CD14-positive monocyte (primary cell): ENCODE measurements around the gene DUSP1. TPM values are rescaled to one million over a fixed set of nuclear protein-coding genes. Genes with fewer than 3 reads are reported as not detected.

ENCODE experiments used
- DNase-seq, 3 donors: peaks; one replicate each; pipeline ENCODE4 v3.0.0-alpha.2; 2011 to 2022
- H2AFZ ChIP-seq: 2 replicates; pipeline ENCODE4 v1.6.0; 2012; ENCODE audit warnings: mild to moderate bottlenecking, low read depth, low read length, inconsistent platforms; ENCODE audit not compliant: insufficient read depth, poor library complexity, severe bottlenecking
- H3K27ac ChIP-seq, 2 donors: 1 replicate in 1 of 2; 2 replicates in 1 of 2; pipeline ENCODE4 v1.5.1; 2012 to 2013; ENCODE audit warnings: low read length in 2 of 2, control low read depth in 1 of 2, inconsistent platforms in 1 of 2, low read depth in 1 of 2, mild to moderate bottlenecking in 1 of 2
- H3K27me3 ChIP-seq, 2 donors: one replicate each; pipeline versions ENCODE4 v1.6.0 to v1.6.1; 2011 to 2013; ENCODE audit warnings: low read length in 2 of 2; ENCODE audit not compliant: control insufficient read depth in 2 of 2, insufficient read depth in 2 of 2
- H3K36me3 ChIP-seq, 2 donors: replicated peaks in 1 of 2; 1 replicate in 1 of 2; 2 replicates in 1 of 2; pipeline versions ENCODE4 v1.5.1 to v1.6.1; 2012 to 2013; ENCODE audit warnings: low read length in 2 of 2, control low read depth in 1 of 2, inconsistent platforms in 1 of 2, mild to moderate bottlenecking in 1 of 2; ENCODE audit not compliant: insufficient read depth in 2 of 2, control insufficient read depth in 1 of 2
- H3K4me1 ChIP-seq, 2 donors: 1 replicate in 1 of 2; 2 replicates in 1 of 2; pipeline versions ENCODE4 v1.5.1 to v1.6.1; 2012 to 2013; ENCODE audit warnings: low read length in 2 of 2, control low read depth in 1 of 2, inconsistent platforms in 1 of 2, mild to moderate bottlenecking in 1 of 2, moderate library complexity in 1 of 2; ENCODE audit not compliant: insufficient read depth in 2 of 2, control insufficient read depth in 1 of 2
- H3K4me2 ChIP-seq: replicated peaks from 2 replicates; pipeline ENCODE3; 2012; ENCODE audit warnings: low read length, moderate library complexity, mild to moderate bottlenecking; ENCODE audit not compliant: poor library complexity, severe bottlenecking; ENCODE audit errors: extremely low read depth
- H3K4me3 ChIP-seq, 3 experiments: fragments of 200-600 bp in 1 of 3; sonication (generic) in 1 of 3; replicated peaks in 1 of 3; 1 replicate in 2 of 3; 2 replicates in 1 of 3; pipeline ENCODE4 v1.5.1; 2011 to 2013; ENCODE audit warnings: low read length in 3 of 3, mild to moderate bottlenecking in 3 of 3, control low read depth in 2 of 3, low read depth in 2 of 3, inconsistent platforms in 1 of 3, moderate library complexity in 1 of 3
- H3K79me2 ChIP-seq: 2 replicates; pipeline ENCODE4 v1.6.0; 2012; ENCODE audit warnings: mild to moderate bottlenecking, control low read depth, inconsistent platforms, low read length, moderate library complexity; ENCODE audit not compliant: insufficient read depth
- H3K9ac ChIP-seq: 2 replicates; pipeline ENCODE4 v1.6.0; 2017; ENCODE audit warnings: low read length, mild to moderate bottlenecking; ENCODE audit not compliant: insufficient read depth, poor library complexity, severe bottlenecking
- H3K9me3 ChIP-seq, 2 donors: replicated peaks in 1 of 2; 1 replicate in 1 of 2; 2 replicates in 1 of 2; pipeline versions ENCODE4 v1.5.1 to v1.6.1; 2012 to 2013; ENCODE audit warnings: low read length in 2 of 2, control low read depth in 1 of 2; ENCODE audit not compliant: control insufficient read depth in 1 of 2, insufficient read depth in 1 of 2
- H4K20me1 ChIP-seq: 2 replicates; pipeline ENCODE4 v1.6.0; 2012; ENCODE audit warnings: mild to moderate bottlenecking, low read length, control low read depth, moderate library complexity; ENCODE audit not compliant: insufficient read depth
- H3K27ac Mint-ChIP-seq, 7 donors: one replicate each; pipeline ENCODE4 v1.8.0; 2020; ENCODE audit warnings: mild to moderate bottlenecking in 7 of 7, mixed read lengths in 7 of 7, moderate library complexity in 6 of 7, inconsistent platforms in 2 of 7
- H3K27me3 Mint-ChIP-seq, 3 donors: one replicate each; pipeline ENCODE4 v1.8.0; 2021 to 2022; ENCODE audit warnings: low read depth in 3 of 3, mild to moderate bottlenecking in 3 of 3, mixed read lengths in 3 of 3, moderate library complexity in 3 of 3, inconsistent platforms in 1 of 3
- H3K36me3 Mint-ChIP-seq, 2 donors: one replicate each; pipeline ENCODE4 v1.8.0; 2020; ENCODE audit warnings: mixed read lengths in 2 of 2, inconsistent platforms in 1 of 2, mild to moderate bottlenecking in 1 of 2
- H3K4me1 Mint-ChIP-seq: one replicate; pipeline ENCODE4 v1.8.0; 2020; ENCODE audit warnings: mild to moderate bottlenecking, mixed read lengths
- H3K4me3 Mint-ChIP-seq, 2 donors: one replicate each; pipeline ENCODE4 v1.8.0; 2020; ENCODE audit warnings: mild to moderate bottlenecking in 2 of 2, mixed read lengths in 2 of 2, moderate library complexity in 1 of 2
- H3K9me3 Mint-ChIP-seq, 7 donors: one replicate each; pipeline ENCODE4 v1.8.0; 2020 to 2022; ENCODE audit warnings: mixed read lengths in 7 of 7, mild to moderate bottlenecking in 6 of 7, moderate library complexity in 6 of 7, inconsistent platforms in 2 of 7
- CTCF ChIP-seq: fragments of 200-600 bp; IDR thresholded peaks from one replicate; pipeline ENCODE4 v1.8.0; 2022; ENCODE audit warnings: antibody characterized with exemption, mild to moderate bottlenecking
- WGBS: methylation state at CpG from one replicate; pipeline ENCODE4 v1.1.5; 2013; ENCODE audit warnings: missing lambda C conversion rate; ENCODE audit not compliant: insufficient coverage; 5-methylcytosine and 5-hydroxymethylcytosine counted together
- intact Hi-C, 2 donors: fragments of 100-400 bp; cut with micrococcal nuclease; formaldehyde crosslinking; loops; one replicate each; pipeline versions ENCODE4 v1.15.0 to v1.15.1; 2023
- polyA plus RNA-seq, 3 donors: library from polyadenylated mRNA; depleted of rRNA in 1 of 3; unstranded in 2 of 3; stranded (reverse) in 1 of 3; fragments of 300-500 nt in 2 of 3; fragments of >200 nt in 1 of 3; fragmentation: Illumina TruSeq in 2 of 3; gene quantifications; 1 replicate in 2 of 3; 2 replicates in 1 of 3; pipeline ENCODE4 v1.2.3, GENCODE V29; 2012 to 2021

Gene DUSP1
- polyA plus RNA-seq, 3 donors: 1,963 to 4,884 (median 3,954) TPM

GRCh38 chr5:172802112-172802511, 31.1 kb upstream of the DUSP1 start:
- peaks cover 12 to 18% of the 10 kb centered on the region in 2 donors for H3K36me3 Mint-ChIP-seq
- peaks cover 76% of the 10 kb centered on the region for H3K4me1 Mint-ChIP-seq
- H3K9ac ChIP-seq: no peak overlapping the region
- no peak for TF ChIP-seq CTCF
- H3K4me3 ChIP-seq: no peak overlapping the region
- H3K27me3 ChIP-seq: no peaks in the 10 kb centered on the region
- no peaks in the 10 kb centered on the region for H3K9me3 ChIP-seq
- no peak overlapping the region for H2AFZ ChIP-seq
- peaks cover 0 to 15% (median 0%) of the 10 kb centered on the region in 3 donors for H3K27me3 Mint-ChIP-seq
- no peak overlapping the region for H3K4me2 ChIP-seq
- H3K9me3 Mint-ChIP-seq: peaks cover 0 to 2% (median 0%) of the 10 kb centered on the region in 7 donors
- H4K20me1 ChIP-seq: no peaks in the 10 kb centered on the region
- peak overlapping the region in 5 of 7 donors; percentile 75 to 100 (median 99) for H3K27ac Mint-ChIP-seq
- no peak overlapping the region for H3K4me3 Mint-ChIP-seq
- H3K4me1 ChIP-seq: peaks cover 62 to 64% of the 10 kb centered on the region in 2 donors
- intact Hi-C loops: no loop called here
- peak overlapping the region in 1 of 2 donors; percentile 99 for H3K27ac ChIP-seq
- WGBS: no CpG with 5 or more reads among the region's 2 CpGs
- H3K36me3 ChIP-seq: no peaks in the 10 kb centered on the region
- no peaks in the 10 kb centered on the region for H3K79me2 ChIP-seq
- DNase-seq: no peak

- Histone ChIP-seq H3K27ac (peak overlapping the region; percentile 99), H3K79me2 (no peaks in the 10 kb centered on the region), H2AFZ (no peak overlapping the region), H3K36me3 (no peaks in the 10 kb centered on the region), H3K4me2 (no peak overlapping the region), H4K20me1 (no peaks in the 10 kb centered on the region), H3K9me3 (no peaks in the 10 kb centered on the region), H3K27me3 (no peaks in the 10 kb centered on the region), H3K4me1 (peaks cover 62 to 64% of the 10 kb centered on the region in 2 donors), H3K9ac (peak overlapping the region; percentile 76), H3K4me3 (no peak overlapping the region)
- peaks cover 11 to 17% of the 10 kb centered on the region in 2 donors for H3K36me3 Mint-ChIP-seq
- peak in 2 of 3 donors; percentile 45 to 69 for DNase-seq
- peak overlapping the region in 1 of 2 donors; percentile 64 for H3K4me3 Mint-ChIP-seq
- peaks cover 0 to 15% (median 0%) of the 10 kb centered on the region in 3 donors for H3K27me3 Mint-ChIP-seq
- peaks cover 0 to 2% (median 0%) of the 10 kb centered on the region in 7 donors for H3K9me3 Mint-ChIP-seq
- WGBS: 100% methylated on average over 1 of the region's 4 CpGs
- peaks cover 77% of the 10 kb centered on the region for H3K4me1 Mint-ChIP-seq
- intact Hi-C loops: loop anchor here in 1 of 2 donors (2.0 kb wide), 1 partner anchor 28 kb away; no protein-coding TSS in a partner anchor
- TF ChIP-seq CTCF: no peak
- H3K27ac Mint-ChIP-seq: peak overlapping the region; percentile 98 to 100 (median 100)
These were observed 30.2 kb upstream of the DUSP1 start for GRCh38 chr5:172801179-172801671.
